ENCODE data around the gene AK2.

DNA sequence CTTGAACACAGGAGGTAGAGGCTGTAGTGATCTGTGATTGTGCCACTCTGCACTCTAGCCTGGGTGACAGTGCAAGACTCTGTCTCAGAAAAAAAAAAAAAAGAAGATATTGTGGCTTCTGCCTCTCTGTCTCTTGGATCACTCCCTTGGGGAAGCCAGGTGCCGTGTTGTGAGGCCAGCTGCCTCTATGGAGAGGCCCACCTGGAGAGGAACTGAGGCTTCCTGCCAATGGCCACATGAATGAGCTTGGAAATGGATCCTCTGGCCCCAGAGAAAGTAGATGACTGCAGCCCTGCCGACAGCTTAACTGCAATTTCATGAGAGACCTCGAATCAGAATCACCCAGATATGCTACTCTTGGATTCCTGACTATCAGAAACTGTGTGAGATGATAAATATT is 19.7 kb upstream of the AK2 start:
- TF ChIP-seq, protein P1, sequence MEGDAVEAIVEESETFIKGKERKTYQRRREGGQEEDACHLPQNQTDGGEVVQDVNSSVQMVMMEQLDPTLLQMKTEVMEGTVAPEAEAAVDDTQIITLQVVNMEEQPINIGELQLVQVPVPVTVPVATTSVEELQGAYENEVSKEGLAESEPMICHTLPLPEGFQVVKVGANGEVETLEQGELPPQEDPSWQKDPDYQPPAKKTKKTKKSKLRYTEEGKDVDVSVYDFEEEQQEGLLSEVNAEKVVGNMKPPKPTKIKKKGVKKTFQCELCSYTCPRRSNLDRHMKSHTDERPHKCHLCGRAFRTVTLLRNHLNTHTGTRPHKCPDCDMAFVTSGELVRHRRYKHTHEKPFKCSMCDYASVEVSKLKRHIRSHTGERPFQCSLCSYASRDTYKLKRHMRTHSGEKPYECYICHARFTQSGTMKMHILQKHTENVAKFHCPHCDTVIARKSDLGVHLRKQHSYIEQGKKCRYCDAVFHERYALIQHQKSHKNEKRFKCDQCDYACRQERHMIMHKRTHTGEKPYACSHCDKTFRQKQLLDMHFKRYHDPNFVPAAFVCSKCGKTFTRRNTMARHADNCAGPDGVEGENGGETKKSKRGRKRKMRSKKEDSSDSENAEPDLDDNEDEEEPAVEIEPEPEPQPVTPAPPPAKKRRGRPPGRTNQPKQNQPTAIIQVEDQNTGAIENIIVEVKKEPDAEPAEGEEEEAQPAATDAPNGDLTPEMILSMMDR (IDR thresholded peaks at IDR 0.05): no peak
- TF ChIP-seq POLR2AphosphoS5 (IDR thresholded peaks at IDR 0.05) (no peak), POLR2A (IDR thresholded peaks at IDR 0.05) (no peak)
